HG03097 (cell line): ENCODE data around the gene TMEFF2.

Experiments used
- ATAC-seq: cut with Tn5 transposase; IDR thresholded peaks from one replicate; pipeline ENCODE4 v1.9.1; 2021; ENCODE audit not compliant: unreplicated experiment, low FRiP score

Gene TMEFF2

DNA sequence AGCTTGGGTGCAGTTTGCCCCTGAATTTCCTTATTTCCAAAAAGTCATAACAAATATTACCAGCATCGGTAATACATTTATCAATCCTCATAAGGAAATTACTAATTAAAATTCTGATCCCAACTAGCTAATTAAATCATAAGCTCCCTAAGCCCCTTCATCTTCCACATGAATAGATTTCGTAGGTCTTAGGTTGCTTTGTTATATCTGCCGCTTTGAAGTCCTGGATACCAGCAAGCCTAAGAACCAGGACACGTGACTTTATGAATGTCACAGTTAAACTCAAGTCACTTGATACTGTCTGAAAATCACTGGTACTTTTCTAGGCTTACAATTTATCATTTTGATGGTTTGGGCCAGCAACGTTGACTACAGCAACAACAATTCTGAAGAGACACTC, 213.0 kb downstream of the TMEFF2 start:
- ATAC-seq, result no peak

DNA sequence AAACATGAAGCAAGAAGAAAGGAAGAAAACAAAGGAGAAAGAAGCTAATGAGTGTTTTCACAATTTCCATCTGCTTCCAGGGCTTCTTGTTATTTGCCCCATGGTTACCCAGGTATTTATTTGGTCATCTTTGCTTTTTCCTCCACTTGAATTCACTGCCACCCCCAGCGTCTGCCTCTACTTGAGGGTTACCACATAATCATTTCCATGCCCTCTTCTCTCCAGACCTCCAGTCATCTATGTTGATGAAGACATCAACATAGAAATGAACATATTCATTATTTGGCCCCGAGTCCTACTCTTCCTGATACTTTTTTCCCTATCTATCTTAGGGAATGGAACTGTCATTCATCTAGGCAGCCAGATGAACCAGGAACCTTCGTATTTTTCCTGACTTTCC, 214.2 kb downstream of the TMEFF2 start:
- ATAC-seq, result no peak

DNA sequence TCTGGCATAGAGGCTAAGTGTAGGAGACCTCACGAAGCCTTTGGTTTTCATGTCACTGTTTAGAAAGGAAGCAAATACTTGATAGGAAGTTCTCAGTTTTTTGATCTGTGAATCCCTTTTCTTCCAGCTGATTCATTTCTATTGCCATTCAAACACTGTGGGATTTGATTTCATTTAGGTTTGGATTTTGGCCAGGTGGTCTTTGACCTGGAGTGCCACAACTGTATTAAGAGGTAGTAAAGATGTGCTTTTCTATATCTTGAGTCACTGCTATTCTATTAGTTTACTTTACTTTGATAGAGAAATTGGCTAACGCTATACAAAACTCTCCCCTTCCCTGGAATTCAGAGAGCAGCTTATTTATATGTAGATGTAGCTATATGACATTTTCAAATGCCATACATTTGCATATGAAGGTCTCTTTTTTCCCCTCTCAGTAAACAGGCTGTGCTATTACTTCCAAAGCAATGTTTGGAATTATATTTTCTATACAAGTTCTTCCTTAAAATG, 215.5 kb downstream of the TMEFF2 start:
- ATAC-seq, result no peak

DNA sequence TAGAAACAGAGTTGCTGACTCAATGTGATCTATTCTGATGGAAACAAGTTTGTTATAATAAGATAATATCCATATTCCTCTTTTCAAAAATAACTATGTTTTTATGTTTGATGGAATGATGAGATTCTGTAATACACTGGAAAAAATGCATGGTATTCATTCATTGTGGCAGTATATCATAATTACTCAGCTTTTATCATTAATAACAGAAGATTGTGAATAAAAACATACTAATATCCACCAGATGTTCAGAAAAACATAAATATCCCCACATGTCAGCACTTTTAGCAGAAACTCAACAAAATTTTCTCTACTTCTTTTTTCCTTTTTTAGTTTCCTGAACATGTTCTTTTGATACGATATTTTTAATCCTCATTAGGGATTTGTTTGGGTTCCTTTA, 217.0 kb downstream of the TMEFF2 start:
- no peak for ATAC-seq

DNA sequence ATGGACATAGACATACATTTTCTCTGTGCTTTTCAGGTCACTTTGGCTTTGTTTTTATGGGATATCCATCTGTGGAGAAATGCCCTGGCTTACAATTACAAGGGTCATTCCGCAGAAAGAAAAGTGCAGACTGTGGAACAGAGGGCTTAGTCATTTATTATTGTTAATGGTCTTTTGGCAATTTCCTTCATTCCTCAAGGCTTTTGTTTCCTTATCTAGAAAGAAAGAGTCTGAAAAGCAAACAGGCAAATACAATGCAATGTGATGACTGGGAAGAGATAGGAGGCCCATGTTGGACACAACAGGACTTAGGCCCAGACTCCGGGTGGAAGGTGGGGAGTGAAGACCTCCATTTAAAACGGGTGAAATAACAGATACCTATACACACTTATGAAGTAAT, 218.3 kb downstream of the TMEFF2 start:
- ATAC-seq, result no peak

DNA sequence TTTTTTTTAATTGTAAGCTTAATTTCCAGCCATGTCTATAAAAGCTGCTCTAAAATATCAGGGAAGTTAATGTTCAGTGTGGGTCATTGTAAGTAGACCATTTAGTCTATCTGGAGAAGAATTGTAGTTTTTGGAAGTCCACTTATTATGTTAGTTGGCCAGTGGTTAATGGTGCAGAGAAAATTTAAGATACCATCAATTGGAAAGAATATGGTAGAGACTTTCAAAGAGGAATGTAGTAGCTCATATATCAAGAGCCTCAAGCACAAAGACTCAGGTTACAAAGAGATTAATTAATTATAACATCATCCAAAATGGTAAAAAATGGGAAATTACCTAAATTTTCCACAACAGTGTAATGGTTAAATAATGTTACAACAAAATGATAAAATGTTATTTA, 220.1 kb downstream of the TMEFF2 start:
- ATAC-seq, result no peak

DNA sequence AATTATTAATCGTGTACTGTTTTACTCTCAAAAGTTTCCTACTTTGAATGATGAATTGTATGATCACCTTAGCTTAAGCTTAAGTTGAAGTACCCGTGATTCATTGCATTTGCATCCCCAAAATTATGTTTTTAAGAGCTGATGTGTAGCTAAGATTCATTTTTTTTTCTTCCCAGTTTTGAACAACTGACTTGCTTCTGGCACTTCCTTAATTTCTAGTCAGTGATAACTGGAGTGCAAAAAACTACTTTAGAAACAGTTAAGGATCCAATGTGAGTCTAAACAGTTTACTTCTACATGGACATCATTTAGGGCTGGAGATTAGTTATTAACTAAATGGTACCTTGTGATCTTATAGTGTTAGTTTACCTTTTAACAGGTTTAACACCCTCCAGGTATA, 223.9 kb downstream of the TMEFF2 start:
- no peak for ATAC-seq

DNA sequence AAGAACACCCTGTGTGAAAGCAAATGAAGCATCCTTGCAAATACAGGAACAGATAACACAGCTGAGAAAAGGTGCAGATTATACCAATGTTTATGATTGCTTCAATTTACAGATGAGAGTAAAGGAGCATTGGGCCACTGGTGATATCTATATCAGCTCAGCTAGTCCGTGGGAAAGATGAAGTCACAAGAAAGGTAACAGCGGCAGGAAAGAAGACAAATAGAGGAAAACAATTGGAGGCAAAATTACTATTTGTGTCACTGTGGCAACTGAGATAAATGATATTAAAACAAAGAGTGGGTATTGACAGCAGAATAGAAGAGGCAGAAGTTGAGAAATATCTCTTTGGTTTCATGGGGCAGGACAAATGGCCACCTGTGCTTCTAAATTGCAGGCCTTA, 226.6 kb downstream of the TMEFF2 start:
- no peak for ATAC-seq

DNA sequence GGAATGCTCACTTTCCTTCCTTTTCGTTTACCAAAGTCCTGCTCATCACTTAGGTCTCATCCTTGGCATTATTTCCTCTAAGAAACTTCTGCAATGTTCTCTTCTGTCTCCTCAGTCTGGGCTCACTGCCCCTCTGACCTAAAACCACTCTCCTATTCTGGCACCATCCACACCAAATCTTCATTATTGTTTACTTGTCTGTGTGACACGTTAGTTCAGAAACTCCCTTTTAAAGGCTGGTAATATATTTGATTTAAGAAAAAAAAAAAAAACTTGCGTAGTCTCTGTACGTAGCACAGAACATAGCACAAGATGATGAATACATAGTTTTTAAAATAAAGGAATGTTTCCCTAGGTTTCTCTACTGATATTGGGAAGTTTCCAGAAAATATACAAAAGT, 229.0 kb downstream of the TMEFF2 start:
- ATAC-seq, result no peak

DNA sequence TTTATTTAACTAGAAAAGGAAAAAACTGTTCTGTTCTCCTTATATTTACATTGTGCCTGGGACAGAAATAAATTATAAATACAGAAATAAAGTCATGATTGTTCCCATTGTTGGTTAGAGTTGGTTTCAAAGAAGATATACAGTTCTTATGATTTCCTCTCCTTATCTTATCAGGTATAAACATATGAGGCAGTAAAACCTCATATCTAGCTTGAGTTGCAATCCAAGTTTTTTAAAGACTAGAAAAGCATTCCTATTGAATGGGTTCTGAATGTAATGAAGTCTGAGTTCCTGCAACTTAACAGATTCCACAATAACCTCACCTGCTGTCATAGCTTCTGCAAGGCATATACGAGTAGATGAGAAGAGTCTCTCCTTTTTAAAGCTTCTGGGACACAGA, 233.2 kb downstream of the TMEFF2 start:
- no peak for ATAC-seq

DNA sequence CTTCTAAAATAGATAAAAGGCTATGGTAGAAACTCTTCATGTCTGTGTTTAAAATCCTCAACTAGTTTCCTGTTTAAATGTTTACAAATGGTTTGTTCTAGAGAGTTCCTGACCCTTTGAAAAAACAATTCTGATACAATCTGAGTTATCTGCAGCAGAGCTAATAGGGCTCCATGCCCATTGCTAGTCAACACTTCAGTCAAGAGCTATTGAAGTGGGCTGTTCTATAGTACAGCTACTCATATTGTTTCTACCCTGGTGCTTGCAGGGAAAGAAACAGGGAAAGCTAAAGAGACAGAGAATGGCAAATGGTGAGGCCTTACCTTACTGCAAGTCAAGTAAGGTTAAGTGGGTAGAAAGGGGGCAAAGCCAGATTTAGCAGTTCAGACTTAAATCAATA, 235.5 kb downstream of the TMEFF2 start:
- ATAC-seq, result no peak

DNA sequence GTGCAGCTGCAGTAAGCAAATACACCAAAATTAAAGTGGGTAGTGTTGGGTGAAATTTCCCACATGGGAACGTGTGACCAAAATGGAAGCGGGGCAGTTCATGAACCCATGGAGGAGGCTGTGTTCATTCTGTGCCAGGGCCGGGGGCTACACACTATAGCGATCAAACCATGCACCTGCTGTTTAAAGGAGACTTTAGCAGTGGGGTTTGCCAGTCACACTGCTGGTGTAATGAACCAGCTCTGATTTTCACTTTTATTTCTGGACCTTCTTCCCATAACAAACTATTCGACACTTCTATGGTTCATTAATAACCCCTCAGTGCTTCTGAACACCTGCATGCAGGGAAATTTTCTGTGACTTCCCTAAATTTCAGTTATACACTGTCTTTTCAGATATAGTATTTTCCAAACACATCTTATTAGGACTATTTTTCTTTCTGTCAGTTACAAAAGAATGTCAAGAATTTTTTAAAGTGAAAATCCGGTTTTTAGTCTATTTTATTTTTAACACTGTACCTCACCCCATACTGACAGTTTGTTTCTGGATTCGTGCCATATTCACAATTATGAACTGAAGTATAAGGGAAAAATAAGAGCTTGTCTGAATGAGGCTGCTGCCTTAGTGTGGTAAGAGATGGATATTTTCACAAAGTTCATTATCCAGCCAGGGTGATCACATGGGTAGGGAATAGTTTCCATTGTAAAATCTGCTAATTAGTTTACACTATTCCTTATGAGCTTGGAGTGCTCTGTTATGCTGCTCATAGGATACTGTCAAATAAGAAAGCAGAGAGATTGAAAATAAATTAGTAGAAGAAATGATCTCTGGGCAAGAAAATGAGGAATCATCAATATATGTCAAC, 236.5 kb downstream of the TMEFF2 start:
- ATAC-seq, result no peak

DNA sequence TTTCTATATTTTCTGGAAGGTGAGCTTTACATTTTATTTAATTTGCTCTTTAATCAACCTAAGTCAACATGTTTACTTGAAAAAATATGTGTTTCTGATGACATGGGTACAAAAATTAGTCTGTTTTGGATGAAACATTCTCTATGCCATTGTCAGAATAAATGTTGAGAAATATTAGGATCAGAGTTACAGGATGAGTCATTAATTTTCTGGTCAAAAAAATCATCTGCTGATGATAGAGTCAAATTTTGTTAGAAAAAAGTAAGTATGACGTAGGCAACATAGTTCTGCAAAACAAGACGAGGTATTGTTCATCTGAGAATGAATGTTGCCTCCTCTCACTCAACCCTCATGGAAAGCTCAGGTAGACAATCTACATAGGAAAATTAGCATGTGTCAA, 240.3 kb downstream of the TMEFF2 start:
- ATAC-seq, result no peak

DNA sequence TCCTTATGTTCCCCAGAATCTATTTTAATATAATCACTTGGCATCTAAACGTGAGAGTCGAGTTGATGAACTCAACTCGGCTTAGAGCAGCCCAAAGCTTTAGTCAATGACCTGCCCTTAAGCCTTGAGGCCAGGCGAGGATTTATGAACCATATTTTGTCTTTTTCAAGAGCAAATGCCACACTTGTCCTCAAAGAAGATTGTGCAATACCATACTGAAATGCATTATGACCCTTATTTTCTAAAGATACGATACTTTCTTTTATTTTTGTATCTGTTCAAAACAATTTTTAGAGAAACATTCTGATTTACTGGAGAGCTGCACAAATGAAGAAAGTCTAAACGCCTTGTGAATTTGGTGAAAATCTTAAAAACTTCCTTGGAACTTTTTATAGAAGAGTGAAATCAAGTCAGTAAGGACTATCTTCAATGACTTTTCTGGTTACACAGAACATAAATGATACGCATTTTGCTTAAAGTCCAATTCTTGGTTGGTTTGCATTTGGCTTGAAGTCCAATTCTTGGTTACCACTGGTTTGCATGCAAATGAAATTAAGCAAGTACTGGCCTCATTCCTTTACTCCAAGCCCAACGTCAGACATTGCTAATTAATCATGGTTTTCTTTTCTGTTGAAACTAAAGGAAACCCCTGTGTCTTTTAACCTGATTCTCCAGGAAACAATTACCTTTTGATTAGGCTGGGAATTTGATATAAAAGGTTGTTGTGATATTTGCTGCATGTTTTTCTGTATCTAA, 242.0 kb downstream of the TMEFF2 start:
- no peak for ATAC-seq

DNA sequence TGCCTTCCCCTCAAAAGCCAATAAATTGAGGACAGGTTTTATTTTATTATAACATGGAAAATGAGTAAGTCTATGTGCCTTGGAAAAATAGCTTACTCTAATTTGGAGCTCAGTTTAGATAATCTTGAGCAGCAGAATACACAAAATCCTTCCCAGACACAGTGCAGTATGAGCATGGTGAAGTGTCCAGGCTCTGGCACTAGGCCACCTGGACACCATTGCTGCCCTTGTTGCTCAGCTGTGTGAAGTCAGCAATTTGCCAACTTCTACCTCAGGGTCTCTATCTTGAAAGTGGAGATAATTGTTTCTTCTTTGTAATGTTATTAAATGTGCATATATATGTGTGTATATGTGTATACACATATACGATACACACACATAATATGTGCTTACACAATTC, 242.9 kb downstream of the TMEFF2 start:
- no peak for ATAC-seq

DNA sequence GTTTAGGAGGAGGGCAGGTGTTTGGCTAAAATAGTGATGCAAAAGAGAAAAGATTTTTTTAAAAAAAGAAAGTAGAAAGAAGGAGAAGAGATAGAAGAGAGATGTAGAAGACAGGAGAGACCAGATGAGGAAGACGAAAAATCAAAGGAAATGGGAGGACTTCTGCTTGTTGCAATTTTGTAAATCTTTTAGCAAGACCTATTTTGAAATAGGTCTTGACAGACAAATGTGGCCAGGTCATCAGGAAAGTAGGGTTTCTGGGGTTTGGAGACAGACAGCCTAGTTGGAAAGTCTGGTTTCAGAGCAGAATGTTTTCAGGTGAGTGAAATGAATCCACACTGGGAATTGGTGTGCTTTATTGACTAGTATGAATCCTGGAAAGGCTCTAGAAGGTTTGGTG, 243.4 kb downstream of the TMEFF2 start:
- no peak for ATAC-seq

DNA sequence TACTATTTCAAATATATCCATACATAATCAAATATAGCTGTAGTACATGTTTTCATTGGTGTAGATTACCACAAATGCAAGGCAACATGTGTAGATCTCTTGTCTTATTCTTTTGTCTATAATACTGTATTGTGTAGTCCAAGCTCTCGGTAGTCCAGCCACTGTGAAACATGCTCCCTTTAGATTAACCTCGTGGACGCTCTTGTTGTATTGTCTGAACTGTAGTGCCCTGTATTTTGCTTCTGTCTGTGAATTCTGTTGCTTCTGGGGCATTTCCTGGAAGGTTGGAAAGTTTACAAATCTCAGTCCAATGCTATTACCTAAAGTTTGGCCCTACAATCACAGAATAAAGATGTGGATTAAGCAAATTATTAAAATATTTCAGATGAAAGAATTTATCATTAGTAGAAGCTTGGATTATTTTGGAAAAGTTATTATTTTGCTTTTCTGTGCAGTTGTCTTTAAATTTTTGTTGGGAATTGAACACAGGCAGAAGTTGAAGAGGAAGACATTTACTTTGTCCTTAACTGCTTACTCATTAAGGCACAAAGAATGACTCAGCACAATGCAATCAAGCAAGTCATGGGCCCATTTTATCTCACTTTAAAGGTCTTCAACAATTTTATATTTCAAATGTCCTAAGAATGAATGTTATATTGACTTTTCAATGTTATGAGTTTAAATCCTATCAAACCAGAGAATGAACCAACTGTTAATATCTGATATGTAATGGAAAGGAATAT, 244.4 kb downstream of the TMEFF2 start:
- no peak for ATAC-seq

DNA sequence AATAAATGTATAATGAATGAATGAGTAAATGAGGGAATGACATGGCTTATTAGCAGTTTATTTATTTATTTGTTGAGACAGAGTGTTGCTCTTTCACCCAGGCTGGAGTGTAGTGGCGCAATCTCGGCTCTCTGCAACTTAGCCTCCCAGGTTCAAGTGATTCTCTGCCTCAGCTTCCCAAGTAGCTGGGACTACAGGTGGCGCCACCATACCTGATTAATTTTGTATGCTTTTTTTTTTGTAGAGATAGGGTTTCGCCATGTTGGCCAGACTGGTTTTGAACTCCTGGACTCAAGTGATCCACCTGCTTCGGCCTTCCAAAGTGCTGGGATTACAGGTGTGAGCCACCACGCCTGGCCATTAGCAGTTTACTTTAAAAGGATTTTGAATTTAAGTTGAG, 247.5 kb downstream of the TMEFF2 start:
- ATAC-seq, result no peak

DNA sequence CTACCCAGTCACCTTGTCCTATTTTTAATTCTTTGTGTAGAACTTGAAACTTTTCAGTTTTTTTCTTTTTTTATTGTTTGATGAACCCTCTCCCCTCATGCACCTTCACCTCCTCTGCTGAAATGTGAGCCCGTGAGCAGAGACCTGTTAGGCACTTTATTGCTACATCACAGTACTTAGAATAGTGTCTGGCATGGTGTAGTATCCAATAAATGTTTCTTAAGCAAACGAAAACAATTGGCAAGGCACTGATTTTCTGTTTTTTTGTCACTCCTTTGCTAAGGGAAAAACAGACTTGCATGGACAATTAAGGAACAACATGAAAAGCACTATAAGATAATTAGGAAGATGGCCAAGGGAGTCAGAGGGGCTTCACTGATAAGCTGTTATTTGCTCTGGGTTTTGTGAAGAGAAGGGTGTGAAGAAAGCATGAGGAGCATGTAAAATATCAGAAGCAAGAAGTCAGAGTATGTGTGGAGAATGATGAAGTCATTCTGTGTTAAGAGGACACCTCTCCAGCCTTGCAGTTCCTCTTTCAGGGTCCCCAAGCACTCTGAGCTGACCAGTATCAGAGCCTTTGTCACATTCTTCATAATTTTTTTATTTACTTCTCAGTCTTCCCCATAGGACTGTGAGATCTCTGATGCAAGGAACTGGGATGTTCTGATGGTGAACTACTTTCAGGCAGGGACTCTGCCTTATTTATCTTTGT, 248.1 kb downstream of the TMEFF2 start:
- no peak for ATAC-seq

DNA sequence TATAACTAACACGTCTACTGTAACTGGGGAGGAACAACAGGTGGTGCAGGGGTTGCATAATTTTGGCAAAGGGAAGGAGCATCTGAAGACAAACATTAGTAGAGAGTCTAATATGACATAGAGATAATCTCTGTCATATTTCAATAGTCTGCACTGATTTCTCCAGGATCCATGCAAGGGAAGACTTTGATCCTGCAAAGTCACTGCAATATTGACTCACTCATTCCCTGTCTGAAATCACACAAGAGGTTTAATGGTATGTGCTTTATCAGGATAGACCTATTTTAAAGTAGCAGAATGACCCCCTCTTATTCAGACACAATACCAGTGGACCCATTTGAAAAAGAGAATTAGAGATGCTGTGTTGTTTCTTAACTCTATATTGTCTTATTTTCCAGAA, 249.1 kb downstream of the TMEFF2 start:
- ATAC-seq, result no peak

DNA sequence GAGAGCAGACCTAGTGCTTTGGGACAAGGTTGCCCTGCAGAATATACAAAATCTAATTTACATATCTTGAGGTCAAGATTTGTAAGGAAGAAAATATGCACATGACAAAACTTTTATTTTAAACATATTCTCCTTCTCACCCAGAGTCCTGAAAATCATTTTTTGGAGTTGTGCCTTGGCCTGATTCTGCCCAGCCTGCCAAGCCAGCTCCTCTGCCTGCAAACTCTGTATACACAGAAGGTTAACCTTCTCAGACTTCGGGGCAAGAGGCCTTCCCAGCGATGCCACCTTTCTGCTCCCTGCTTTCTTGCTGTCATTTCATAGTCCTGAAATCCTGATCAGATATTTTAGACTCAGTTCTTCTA, 252.0 kb downstream of the TMEFF2 start:
- no peak for ATAC-seq
